GM18951 (cell line): ENCODE measurements around the gene SDK2.

ENCODE experiments used
- POLR2A ChIP-seq: IDR thresholded peaks from 4 replicates; pipeline ENCODE4 v1.6.1; 2011; ENCODE audit warnings: mild to moderate bottlenecking; ENCODE audit not compliant: insufficient read length, insufficient read depth; ENCODE audit errors: extremely low read depth
- in situ Hi-C: fragments of 300-500 bp; cut with MboI; formaldehyde crosslinking; loops from one replicate; pipeline ENCODE4 v1.12.0; 2022; ENCODE audit warnings: low sequenced_read_pairs, mixed read lengths, inconsistent platforms; ENCODE audit not compliant: unreplicated experiment

The SDK2 gene

DNA sequence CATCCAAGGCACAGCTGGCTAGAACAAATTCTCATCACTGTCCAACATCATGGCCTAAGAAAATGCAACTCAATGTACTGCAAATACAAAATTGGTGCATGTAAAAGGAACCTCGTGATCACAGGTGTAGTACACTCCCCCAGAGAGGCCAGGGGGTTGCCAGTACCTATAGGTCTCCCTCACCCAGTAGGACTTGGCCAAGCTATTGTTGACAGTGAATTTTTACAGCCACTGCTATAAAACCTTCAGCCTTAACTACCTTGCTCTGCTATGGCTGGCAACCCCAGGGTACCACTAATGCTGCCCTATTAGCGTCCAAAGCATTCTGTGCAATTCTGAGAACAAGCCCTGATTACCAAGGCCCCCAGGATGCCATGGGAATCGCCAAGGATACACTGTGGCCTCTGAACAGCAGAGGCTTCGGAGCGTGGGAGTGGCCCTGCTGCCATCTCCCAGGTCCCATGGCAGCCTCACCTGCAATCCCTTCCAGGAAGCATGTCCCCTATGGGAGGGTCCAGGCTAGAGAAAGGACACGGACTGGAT is 67.6 kb downstream of the SDK2 start:
- TF ChIP-seq POLR2A, result no peak
- in situ Hi-C loops, result no loop called here

DNA sequence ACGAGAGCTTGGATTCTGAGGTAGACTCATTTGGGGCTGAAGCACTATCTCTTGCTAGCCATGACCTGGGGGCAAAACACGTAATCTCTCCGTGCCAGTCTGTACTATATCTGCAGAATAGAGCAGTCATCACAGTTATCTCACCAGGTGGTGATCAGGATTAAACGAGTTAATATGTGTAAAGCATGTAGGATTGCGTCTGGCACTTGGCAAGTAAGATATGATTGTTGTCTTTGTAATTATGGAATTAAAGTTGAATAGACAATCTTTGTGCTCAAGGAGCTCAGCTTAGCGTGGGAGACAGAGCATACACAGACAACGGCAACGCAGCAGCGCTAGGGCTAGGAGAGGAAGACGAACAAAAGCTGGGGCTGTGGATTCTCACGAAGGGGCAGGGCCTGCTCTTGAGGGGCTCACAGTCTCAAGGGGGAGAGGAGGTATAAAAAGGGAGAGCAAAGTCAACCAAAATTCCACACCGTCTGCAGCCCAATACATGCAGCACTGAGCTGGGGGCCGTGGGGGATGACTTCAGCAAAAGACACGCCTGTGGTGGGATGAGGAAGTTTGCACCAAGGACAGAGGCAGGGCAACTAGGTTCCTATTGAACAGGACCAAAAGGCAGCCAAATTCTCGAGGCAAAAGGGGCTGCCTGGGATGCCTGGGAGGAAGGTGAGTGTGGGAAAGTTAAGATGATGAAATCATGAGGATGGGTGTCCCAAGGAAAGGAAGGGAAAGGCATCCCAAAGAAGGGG is 68.6 kb downstream of the SDK2 start:
- TF ChIP-seq POLR2A, result no peak
- in situ Hi-C loops, result no loop called here

DNA sequence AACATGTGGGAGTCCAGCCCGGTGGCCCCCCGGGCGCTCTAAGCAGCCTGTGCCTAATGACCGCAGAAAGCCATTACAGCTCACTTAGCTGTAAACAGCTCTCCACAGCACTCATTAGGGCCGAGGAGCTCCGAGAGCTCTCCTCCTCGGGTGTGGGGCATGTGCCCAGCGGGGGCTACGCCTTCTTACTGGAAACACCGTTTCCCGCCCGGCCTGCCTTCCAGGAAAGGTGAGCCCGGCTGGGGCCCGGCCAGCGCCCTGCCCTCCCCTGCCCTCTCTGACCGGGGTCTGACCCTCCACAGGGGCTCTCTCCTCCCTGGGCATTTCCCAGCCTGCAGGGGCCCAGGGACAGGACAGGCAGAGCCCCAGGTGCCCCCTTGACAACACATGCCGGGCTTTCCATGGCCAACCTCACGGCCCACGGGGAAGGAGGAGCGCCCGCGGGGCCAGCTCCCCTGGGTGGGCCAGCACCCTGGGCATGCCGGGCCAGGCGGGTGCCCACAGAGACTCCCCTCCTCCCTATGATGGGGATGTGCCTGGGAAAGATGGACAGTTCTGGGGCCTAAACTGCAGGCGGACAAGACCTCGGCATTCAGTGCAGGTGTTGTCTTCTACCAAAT is 72.6 kb downstream of the SDK2 start:
- in situ Hi-C loops, result no loop called here
- no peak for TF ChIP-seq POLR2A

DNA sequence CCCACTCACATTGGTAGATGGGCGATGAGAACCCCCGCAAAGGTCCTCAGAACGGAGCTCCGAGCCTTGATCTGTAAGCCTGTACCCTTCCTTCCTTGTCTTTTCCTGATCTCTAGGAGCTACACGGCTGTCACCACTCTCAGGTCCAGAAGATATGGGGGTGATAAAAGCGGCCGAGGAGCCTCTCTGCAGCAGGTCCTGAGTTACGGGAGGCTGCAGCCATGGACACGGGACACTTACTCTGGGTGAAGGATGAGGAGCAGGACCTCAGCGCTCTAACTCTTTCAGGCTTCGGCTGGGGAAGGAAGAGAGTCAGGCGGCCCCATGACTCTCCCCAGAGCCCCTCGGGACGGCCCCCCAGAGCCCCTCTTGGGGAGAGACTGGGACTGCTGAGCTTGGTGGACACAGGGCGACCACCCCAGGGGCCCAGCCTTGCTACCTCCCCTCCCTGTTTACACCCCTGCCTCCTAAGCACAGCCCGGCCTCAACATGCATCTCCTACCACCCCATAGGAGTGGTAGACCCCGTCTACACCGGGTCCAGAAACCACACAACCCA is 74.4 kb downstream of the SDK2 start:
- in situ Hi-C loops, result no loop called here
- no peak for TF ChIP-seq POLR2A

DNA sequence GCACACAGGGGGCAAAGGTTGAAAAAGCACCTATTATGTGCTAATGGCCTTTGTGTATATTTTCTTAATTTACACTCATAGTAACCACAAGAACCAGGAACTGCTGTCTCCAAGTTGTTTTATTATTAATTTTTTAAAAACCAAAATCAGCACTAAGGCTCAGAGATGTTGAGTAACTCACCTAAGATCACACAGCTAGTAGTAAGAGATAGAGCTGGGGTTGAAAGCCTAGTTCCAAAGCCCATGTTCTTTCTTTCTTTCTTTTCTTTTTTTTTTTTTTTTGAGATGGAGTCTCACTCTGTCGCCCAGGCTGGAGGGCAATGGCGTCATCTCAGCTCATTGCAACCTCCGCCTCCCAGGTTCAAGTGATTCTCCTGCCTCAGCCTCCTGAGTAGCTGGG is 75.3 kb downstream of the SDK2 start:
- TF ChIP-seq POLR2A, result no peak
- in situ Hi-C loops, result no loop called here

DNA sequence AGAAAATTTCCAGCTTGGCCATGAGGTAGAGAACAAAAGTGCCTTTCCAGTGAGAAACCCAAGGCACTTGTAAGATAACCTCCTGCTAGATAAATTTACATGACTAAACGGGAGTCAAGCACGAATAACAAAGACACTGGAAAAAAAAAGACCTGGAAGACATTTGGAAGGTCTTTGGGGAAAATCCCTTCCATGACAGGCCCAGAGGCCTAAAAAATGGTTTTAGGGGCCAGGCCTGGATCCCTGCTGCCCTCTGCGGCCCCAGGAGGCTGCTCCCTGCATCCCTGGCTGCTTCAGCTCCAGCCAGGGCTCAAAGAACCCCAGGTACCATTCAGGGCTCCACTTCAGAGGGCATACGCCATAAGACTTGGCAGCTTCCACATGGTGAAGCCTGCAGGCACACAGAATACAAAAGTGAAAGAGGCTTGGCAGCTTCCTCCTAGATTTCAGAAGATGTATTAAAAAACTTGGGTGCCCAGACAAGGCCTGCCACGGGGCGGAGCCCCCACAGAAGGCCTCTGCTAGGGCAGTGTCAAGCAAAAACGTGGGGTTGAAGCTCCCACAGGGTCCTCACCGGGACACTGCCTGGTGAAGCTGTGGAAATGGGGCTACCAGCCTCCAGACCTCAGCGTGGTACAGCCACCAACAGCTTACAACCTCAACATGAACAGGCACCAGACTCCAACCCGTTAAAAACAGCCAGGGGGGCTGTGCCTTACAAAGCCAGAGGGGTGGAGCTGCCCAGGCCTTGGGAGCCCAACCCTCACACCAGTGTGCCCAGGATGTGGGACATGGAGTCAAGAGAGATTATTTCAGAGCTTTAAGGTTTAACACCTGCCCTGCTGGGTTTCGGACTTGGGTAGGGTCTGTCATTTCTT is 77.1 kb downstream of the SDK2 start:
- TF ChIP-seq POLR2A, result no peak
- in situ Hi-C loops, result no loop called here

DNA sequence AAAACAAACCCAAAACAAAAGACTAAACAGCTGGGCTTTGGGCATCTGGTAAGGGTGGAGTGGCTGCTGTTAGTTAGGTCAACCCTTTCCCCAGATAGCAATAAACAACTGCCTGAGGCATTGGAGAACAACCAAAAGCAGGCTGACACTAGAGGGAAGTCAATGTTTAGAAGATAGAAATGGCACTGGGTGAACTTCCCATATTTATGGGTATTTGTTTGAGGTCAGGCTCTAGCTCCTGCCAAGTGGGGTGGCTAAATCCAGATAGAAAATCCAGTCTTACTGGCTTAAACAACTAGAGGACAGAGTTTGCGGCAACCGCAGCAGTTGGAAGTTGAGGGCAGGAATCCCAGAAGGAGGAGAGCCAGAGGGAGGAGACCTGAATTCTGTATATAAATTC is 79.4 kb downstream of the SDK2 start:
- in situ Hi-C loops, result no loop called here

DNA sequence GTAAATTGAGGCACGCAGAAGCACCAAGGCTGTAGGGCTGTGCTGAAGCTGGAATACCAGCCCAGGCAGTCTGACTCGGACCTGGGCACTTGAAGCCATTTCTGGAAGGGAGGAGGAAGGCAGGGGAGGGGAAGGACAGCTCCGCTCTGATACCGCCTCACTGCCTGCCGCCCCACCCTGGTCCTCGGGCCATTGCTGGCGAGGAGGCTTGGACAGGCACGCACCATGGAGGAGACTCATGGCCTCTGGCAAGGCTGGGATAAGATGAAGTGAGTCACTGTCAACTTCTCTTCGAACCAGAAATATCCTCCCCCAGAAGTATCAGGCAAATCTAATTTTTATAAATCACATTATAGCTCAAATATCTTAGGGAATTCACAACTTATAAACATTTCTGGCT is 81.3 kb downstream of the SDK2 start:
- in situ Hi-C loops, result no loop called here
- no peak for TF ChIP-seq POLR2A

More for the DNA sequence above, 79.4 kb downstream of the SDK2 start:
- TF ChIP-seq POLR2A, result no peak

DNA sequence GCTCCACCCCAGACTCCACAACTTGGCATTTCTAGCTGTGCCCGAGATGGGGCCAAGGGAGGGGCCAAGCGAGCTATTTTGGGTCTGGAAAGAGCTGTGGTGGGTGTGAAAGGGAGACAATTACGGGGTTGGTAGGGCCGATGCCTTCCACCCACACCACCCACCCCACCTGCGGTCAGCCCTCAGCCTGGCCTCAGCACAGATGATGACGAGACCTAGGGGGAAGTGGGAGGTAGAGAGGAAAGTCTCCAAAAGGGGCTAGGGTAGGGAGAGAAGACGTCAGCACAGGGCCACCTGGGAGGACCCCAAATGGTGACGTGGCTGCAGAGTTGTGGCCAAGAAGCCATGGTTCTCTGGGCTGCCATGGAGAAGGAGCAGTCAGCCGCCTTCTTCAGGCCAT is 83.1 kb downstream of the SDK2 start:
- TF ChIP-seq POLR2A, result no peak
- in situ Hi-C loops, result no loop called here

DNA sequence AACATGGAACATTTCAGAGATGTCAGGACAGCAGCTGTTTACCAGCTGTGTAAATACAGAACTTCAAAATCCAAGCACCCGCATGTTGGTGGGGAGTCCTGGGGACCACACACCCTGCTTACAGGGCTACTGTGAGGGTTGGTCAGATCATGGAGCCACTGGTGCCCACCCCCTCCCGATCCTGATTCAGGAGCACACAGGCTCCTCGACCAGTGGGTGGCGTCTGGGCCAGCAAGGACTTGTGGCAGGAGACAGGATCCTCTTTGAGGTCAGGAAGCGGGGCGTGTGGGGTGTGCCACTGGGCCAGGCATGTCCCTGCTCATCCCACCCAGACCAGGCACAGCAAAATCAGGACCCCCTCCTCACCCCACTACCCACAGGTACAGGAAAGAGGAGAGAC is 83.6 kb downstream of the SDK2 start:
- TF ChIP-seq POLR2A, result no peak
- in situ Hi-C loops, result no loop called here

DNA sequence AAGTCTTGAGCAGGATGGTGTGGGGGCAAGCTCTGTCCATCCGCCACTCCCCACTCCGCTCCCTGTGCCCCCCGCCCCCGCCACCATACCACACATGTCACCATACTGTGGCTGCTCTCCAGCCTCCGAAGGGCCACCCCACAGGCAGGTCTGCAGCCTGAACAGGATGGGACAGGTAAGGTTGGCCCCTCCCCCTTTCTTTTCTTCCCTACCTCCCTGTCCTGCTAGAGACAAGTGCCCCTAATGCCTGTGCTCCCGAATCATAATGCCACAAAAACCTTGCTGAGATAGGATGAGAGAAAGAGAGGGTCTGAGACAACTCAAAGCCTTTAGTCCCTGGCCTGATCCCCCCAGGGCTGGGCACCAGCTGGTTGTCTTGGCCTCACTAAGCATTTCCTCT is 84.7 kb downstream of the SDK2 start:
- in situ Hi-C loops, result no loop called here
- no peak for TF ChIP-seq POLR2A

DNA sequence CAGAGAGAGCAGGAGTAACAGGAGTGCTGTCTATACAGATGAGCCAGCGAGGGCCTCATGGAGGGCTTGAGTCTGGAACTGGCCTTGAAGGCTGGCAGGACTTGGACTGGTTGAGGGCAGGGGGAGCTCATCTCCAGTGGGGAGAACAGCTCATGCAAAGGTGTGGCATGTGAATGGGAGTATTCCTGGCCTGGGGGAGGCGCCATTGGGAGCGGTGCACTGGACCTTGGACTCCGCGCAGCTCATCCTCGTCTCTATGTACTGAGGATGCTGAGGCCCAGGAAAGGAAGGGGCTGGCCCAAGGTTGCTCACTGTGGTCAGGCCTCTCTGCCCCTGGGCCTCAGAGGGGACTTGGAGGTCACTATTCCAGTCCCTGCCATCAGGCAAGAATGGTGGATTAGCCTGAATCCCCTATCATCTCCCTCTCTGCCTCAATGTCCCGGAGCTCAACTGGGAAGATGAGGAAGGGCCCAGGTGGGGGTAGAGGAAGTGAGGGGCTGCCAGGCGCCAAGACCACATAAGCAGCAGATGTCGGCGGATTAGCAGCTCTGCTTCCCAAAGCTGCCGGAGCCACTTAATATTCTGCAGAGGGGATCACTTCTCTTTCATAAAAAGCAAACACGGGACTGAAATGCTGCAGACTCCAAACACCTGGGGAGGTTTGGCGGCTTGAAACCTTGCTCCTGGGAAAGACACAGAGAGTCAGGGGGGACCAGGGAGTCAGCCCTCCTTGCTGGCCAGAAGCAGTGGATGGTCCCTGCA is 88.9 kb downstream of the SDK2 start:
- in situ Hi-C loops, result no loop called here
- no peak for TF ChIP-seq POLR2A

DNA sequence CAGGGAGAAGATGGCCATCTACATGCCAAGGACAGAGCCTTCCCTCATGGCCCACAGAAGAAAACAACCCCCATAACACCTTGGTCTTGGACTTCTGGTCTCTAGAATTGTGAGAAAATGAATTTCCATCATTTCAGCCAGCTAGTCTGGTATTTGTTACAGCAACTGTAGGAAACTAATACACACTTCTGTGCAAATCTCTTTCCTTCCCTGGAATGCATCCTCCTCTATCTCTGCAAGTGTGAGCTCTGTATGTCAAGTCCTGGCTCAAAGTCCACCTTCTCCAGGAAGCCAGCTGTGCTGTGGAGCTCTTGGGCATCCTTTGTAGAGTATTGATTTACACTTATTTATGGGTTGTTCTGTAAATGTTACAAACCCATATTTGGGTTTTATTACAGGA is 89.7 kb downstream of the SDK2 start:
- in situ Hi-C loops, result no loop called here
- no peak for TF ChIP-seq POLR2A

DNA sequence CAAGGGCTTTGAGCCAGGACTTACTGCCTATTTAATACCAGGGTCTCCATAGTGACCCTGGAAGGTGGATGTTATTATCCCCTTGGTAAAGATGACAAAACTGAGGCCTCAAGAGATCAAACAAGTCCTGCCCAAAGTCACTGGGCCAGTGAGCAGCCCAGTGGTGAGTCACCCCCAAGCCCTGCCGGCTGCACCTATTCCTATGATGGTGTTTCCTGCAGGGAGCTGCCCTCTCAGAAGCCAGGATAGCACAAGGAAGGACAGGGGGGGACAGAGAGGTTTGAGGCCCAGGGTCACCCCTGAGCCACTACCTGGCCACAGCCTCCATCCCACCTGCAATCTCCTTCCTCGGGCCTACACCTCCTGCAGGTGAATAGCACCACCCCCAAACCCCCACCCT is 90.9 kb downstream of the SDK2 start:
- in situ Hi-C loops, result no loop called here
- no peak for TF ChIP-seq POLR2A
